ENCODE data around the gene LRRC18.

LRRC18 gene

GRCh38 chr10:48878091-48878490 lies 61.5 kb downstream of the LRRC18 start:
- H3K4me3 ChIP-seq (ENCODE audit: low read depth, low read length), result no peak overlapping the region
- no peak for DNase-seq (ENCODE audit: low read depth)
- no peak for TF ChIP-seq CTCF (conservative IDR thresholded peaks at IDR 0.05; ENCODE audit: low read depth, low read length)

- no peak for DNase-seq (ENCODE audit: low read depth)
- TF ChIP-seq CTCF (conservative IDR thresholded peaks at IDR 0.05; ENCODE audit: low read depth, low read length), result no peak
- H3K4me3 ChIP-seq (ENCODE audit: low read depth, low read length), result no peak overlapping the region
Observed at GRCh38 chr10:48872234-48872633, 67.4 kb downstream of the LRRC18 start.

All from choroid plexus epithelial cell (primary cell).